Measurements from ENCODE around the gene EPG5. TPM values are rescaled to one million over a fixed set of nuclear protein-coding genes. Genes with fewer than 3 reads are reported as not detected.
A peak's percentile ranks its signal among the peaks of the same experiment; 100 is the strongest.

EPG5 gene
- total and polyA plus RNA-seq, 2 experiments from 2014 or later, result 4.6 to 32.1 TPM

DNA sequence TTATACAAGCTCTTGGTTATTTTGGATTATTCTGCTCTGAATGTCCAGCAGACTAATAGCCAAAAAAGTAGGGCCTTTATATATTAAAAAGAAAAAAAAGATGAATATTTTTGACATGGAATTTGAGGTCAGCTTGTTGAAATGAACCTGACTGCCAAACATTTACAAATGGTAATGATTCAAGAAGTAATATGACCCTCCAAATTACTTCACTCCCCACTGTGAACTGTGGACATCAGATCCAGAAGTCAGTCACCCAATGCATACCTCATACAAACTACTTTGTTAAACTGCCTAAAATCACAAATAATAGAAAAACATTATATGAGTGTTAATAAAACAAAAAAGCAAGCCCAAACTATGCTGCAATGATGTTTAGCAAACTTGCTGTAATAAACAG is 10.0 kb downstream of the EPG5 start:
- TF ChIP-seq, protein P1, sequence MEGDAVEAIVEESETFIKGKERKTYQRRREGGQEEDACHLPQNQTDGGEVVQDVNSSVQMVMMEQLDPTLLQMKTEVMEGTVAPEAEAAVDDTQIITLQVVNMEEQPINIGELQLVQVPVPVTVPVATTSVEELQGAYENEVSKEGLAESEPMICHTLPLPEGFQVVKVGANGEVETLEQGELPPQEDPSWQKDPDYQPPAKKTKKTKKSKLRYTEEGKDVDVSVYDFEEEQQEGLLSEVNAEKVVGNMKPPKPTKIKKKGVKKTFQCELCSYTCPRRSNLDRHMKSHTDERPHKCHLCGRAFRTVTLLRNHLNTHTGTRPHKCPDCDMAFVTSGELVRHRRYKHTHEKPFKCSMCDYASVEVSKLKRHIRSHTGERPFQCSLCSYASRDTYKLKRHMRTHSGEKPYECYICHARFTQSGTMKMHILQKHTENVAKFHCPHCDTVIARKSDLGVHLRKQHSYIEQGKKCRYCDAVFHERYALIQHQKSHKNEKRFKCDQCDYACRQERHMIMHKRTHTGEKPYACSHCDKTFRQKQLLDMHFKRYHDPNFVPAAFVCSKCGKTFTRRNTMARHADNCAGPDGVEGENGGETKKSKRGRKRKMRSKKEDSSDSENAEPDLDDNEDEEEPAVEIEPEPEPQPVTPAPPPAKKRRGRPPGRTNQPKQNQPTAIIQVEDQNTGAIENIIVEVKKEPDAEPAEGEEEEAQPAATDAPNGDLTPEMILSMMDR (IDR thresholded peaks at IDR 0.05; ENCODE audit: poor library complexity), result no peak
- no peak for TF ChIP-seq EZH2 (IDR thresholded peaks at IDR 0.05; ENCODE audit: borderline replicate concordance)
- TF ChIP-seq EZH2phosphoT487 (IDR thresholded peaks at IDR 0.05; ENCODE audit: low read depth, severe bottlenecking, unreplicated experiment), result no peak
- Histone ChIP-seq H3K79me2 (peaks cover 58% of the 10 kb centered on the region), H3K36me3 (replicated peaks; ENCODE audit: insufficient read depth, low read depth) (no peaks in the 10 kb centered on the region), H4K20me1 (ENCODE audit: insufficient read depth, poor library complexity, severe bottlenecking) (peaks cover 22% of the 10 kb centered on the region), H3K4me2 (no peak overlapping the region), H2AFZ (no peak overlapping the region), H3K4me1 (ENCODE audit: insufficient read depth) (no peaks in the 10 kb centered on the region), H3K9me3 (ENCODE audit: low read depth) (no peaks in the 10 kb centered on the region), H3K4me3 (no peak overlapping the region), H3K27me3 (no peaks in the 10 kb centered on the region), H3K27ac (no peak overlapping the region), H3K9me2 (replicated peaks; ENCODE audit: insufficient read depth) (no peaks in the 10 kb centered on the region)
- no peak for DNase-seq (ENCODE audit: low spot score)

DNA sequence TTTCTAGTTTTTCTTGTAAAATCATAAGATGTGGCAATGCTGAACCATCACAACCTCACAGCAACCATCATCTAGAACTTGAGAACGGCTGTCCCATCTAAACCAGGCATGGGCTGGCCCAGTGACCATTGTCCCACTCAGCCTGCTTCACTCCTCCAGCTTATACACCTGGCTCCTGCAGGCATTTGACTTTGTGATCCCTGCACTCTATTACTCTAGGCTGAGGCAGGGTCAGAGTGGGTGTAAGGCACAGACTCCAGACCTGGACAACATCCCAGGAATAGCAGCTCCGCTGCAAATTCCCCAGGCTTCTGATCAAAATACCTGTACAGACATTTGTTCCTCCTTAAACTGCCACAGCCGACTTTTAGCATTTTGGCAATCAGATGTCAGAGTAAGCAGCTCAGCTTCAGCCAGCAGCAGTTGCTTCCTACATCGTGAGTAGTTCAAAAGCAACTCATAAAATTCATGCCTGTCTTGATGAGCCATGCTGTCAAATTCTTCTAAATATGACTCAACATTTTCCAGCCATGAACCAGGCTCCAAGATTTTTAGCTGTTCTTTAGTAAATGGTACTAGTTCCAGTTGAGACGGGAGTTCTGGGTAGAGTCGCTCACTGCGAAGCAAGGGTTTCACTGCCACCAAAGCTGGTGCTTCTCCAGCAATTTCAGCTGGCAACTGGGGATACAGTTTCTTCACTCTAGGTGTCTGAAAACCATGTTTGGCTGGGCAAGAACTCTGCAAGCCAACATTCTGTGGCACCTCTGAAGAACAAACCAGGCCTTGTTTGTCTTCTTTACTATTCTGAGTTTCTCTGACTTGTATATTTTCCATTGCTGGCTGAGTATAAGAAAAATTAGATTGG is 12.8 kb downstream of the EPG5 start:
- Histone ChIP-seq H3K27me3 (no peaks in the 10 kb centered on the region), H3K9me3 (ENCODE audit: low read depth) (no peaks in the 10 kb centered on the region), H3K79me2 (peaks cover 31% of the 10 kb centered on the region), H3K27ac (peak overlapping the region; percentile 37), H3K9me2 (replicated peaks; ENCODE audit: insufficient read depth) (no peaks in the 10 kb centered on the region), H3K36me3 (replicated peaks; ENCODE audit: insufficient read depth, low read depth) (no peaks in the 10 kb centered on the region), H4K20me1 (ENCODE audit: insufficient read depth, poor library complexity, severe bottlenecking) (peaks cover 6% of the 10 kb centered on the region), H3K4me3 (no peak overlapping the region), H2AFZ (no peak overlapping the region), H3K4me2 (no peak overlapping the region), H3K4me1 (ENCODE audit: insufficient read depth) (no peaks in the 10 kb centered on the region)
- 92% methylated on average over 7 of the region's 7 CpGs for WGBS (ENCODE audit: low lambda C conversion rate, missing lambda C conversion rate)
- peak; percentile 27 for DNase-seq (ENCODE audit: low spot score)
- TF ChIP-seq EZH2 (IDR thresholded peaks at IDR 0.05; ENCODE audit: borderline replicate concordance), result no peak
- TF ChIP-seq EZH2phosphoT487 (IDR thresholded peaks at IDR 0.05; ENCODE audit: low read depth, severe bottlenecking, unreplicated experiment), result no peak
- TF ChIP-seq, protein P1 (IDR thresholded peaks at IDR 0.05; ENCODE audit: poor library complexity), result no peak

DNA sequence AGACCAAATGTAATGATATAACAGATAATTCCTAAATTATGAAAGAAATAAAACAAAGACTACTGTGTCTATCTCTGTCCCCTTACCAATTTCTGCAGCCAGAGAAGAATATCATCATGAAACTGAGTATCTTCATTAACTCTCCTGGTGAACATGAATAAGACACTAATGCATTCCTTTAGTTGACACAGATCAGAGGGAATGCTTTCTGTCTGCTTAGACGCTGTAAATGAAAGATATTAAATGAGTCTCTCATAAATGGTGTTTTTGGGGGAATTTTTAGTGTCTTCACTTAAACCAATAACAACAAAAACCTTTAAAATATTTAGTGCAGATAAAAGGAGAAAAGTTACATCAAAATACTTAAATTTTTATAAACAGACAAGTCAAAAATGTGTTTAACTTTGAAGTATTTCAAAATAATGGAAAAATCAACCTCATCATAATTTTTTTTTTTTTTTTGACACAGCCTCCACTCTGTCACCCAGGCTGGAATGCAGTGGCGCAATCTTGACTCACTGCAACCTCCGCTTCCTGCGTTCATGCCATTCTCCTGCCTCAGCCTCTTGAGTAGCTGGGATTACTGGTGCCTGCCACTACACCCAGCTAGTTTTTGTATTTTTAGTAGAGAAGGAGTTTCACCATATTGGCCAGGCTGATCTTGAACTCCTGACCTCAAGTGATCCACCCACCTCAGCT is 16.0 kb downstream of the EPG5 start:
- Histone ChIP-seq H3K27me3 (no peaks in the 10 kb centered on the region), H3K4me1 (ENCODE audit: insufficient read depth) (no peaks in the 10 kb centered on the region), H3K9me3 (ENCODE audit: low read depth) (no peaks in the 10 kb centered on the region), H3K4me3 (no peak overlapping the region), H3K36me3 (replicated peaks; ENCODE audit: insufficient read depth, low read depth) (no peaks in the 10 kb centered on the region), H2AFZ (no peak overlapping the region), H3K9me2 (replicated peaks; ENCODE audit: insufficient read depth) (no peaks in the 10 kb centered on the region), H4K20me1 (ENCODE audit: insufficient read depth, poor library complexity, severe bottlenecking) (peaks cover 4% of the 10 kb centered on the region), H3K79me2 (peaks cover 6% of the 10 kb centered on the region), H3K27ac (peak overlapping the region; percentile 32), H3K4me2 (no peak overlapping the region)
- DNase-seq (ENCODE audit: low spot score), result peak; percentile 22
- 82% methylated on average over 4 of the region's 4 CpGs for WGBS (ENCODE audit: low lambda C conversion rate, missing lambda C conversion rate)
- no peak for TF ChIP-seq EZH2 (IDR thresholded peaks at IDR 0.05; ENCODE audit: borderline replicate concordance)
- TF ChIP-seq, protein P1 (IDR thresholded peaks at IDR 0.05; ENCODE audit: poor library complexity), result no peak
- no peak for TF ChIP-seq EZH2phosphoT487 (IDR thresholded peaks at IDR 0.05; ENCODE audit: low read depth, severe bottlenecking, unreplicated experiment)
